ENCODE results near the gene OTOL1. TPM values are rescaled to one million over a fixed set of nuclear protein-coding genes. Genes with fewer than 3 reads are reported as not detected.

OTOL1 gene
- total and polyA plus RNA-seq, 2 donors from 2014 or later, result not detected

DNA sequence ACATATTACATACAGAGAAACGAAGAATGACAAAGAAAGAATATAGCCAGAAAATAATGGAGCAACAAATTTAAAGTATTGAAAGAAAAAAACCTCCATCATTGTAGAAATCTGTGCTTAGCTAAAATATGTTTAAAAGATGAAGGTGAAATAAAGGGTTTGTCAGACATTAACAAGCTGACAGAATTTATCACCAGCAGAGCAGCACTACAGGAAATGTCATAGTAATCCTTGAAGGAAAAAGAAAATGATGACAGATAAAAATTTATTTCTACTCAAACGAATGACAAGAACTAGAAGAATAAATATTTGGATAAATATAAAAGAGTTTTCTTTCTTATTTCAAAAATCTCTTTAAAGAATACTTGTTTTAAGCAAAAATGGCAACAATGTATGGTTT is 40.6 kb upstream of the OTOL1 start:
- Histone ChIP-seq H3K36me3 (ENCODE audit: control insufficient read depth in 2 of 3, insufficient read depth in 3 of 3, low read length in 3 of 3) (no peaks in the 10 kb centered on the region), H3K9me3 (ENCODE audit: control insufficient read depth in 2 of 3, insufficient read depth in 1 of 3, low read length in 3 of 3) (no peaks in the 10 kb centered on the region), H3K9ac (ENCODE audit: low read length in 3 of 3) (no peak overlapping the region), H3K4me1 (ENCODE audit: control insufficient read depth in 2 of 3, insufficient read depth in 2 of 3, low read depth in 1 of 3, low read length in 3 of 3) (no peaks in the 10 kb centered on the region), H3K27ac (ENCODE audit: low read depth in 2 of 2, low read length in 2 of 2) (no peak overlapping the region), H3K4me3 (ENCODE audit: low read length in 3 of 3) (no peak overlapping the region), H3K27me3 (ENCODE audit: control insufficient read depth, insufficient read depth, low read length) (no peaks in the 10 kb centered on the region)
- no peak for FAIRE-seq
- DNase-seq, result no peak
- intact Hi-C loops (cut with DNase I), result no loop called here
- TF ChIP-seq, protein P1, sequence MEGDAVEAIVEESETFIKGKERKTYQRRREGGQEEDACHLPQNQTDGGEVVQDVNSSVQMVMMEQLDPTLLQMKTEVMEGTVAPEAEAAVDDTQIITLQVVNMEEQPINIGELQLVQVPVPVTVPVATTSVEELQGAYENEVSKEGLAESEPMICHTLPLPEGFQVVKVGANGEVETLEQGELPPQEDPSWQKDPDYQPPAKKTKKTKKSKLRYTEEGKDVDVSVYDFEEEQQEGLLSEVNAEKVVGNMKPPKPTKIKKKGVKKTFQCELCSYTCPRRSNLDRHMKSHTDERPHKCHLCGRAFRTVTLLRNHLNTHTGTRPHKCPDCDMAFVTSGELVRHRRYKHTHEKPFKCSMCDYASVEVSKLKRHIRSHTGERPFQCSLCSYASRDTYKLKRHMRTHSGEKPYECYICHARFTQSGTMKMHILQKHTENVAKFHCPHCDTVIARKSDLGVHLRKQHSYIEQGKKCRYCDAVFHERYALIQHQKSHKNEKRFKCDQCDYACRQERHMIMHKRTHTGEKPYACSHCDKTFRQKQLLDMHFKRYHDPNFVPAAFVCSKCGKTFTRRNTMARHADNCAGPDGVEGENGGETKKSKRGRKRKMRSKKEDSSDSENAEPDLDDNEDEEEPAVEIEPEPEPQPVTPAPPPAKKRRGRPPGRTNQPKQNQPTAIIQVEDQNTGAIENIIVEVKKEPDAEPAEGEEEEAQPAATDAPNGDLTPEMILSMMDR (IDR thresholded peaks at IDR 0.05; ENCODE audit: borderline replicate concordance, extremely low read depth, insufficient read depth), result no peak

DNA sequence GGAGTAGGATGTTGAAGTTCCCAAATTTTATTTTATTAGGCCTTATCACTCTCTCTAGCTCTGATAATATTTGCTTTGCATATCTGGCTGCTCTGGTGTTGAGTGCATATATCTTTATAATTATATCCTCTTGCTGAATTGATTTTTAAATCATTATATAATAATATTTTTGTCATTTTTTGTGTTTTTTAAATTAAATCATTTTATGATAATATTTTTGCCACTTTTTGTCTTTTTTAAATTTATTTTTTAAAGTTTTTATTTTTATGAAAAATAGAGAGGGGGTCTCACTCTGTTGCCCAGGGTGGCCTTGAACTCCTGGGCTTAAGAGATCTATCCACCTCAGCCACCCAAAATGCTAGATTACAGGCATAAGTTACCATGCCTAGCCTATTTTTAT is 34.5 kb upstream of the OTOL1 start:
- DNase-seq (no peak), FAIRE-seq (no peak)
- TF ChIP-seq, protein P1 (IDR thresholded peaks at IDR 0.05; ENCODE audit: borderline replicate concordance, extremely low read depth, insufficient read depth), result no peak
- Histone ChIP-seq H3K27ac (ENCODE audit: low read depth in 2 of 2, low read length in 2 of 2) (no peak overlapping the region), H3K4me3 (ENCODE audit: low read length in 3 of 3) (no peak overlapping the region), H3K9ac (ENCODE audit: low read length in 3 of 3) (no peak overlapping the region), H3K27me3 (ENCODE audit: control insufficient read depth, insufficient read depth, low read length) (no peaks in the 10 kb centered on the region), H3K36me3 (ENCODE audit: control insufficient read depth in 2 of 3, insufficient read depth in 3 of 3, low read length in 3 of 3) (no peaks in the 10 kb centered on the region), H3K9me3 (ENCODE audit: control insufficient read depth in 2 of 3, insufficient read depth in 1 of 3, low read length in 3 of 3) (no peaks in the 10 kb centered on the region), H3K4me1 (ENCODE audit: control insufficient read depth in 2 of 3, insufficient read depth in 2 of 3, low read depth in 1 of 3, low read length in 3 of 3) (no peaks in the 10 kb centered on the region)
- intact Hi-C loops (cut with DNase I), result no loop called here

DNA sequence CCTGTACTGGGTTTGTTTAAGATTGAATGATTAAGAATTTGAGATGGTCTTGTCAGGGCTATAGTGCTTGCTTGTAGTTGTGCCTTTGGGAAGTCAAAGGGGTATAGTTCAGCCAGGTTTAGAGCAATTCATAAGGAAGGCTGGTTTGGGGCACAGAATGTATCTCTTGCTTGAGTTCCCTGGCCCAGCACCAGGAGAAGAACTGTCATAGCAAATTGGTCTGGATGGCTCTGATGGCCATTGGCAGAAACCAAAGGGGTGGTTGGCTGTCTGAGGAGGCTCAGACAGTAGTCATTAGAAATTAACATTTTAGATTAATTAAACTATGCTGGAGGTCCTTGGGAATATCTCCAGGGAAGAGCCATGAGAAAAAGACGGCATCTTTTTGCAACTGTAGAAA is 25.4 kb upstream of the OTOL1 start:
- no peak for FAIRE-seq
- Histone ChIP-seq H3K27me3 (ENCODE audit: control insufficient read depth, insufficient read depth, low read length) (no peaks in the 10 kb centered on the region), H3K27ac (ENCODE audit: low read depth in 2 of 2, low read length in 2 of 2) (no peak overlapping the region), H3K4me3 (ENCODE audit: low read length in 3 of 3) (no peak overlapping the region), H3K9me3 (ENCODE audit: control insufficient read depth in 2 of 3, insufficient read depth in 1 of 3, low read length in 3 of 3) (no peaks in the 10 kb centered on the region), H3K4me1 (ENCODE audit: control insufficient read depth in 2 of 3, insufficient read depth in 2 of 3, low read depth in 1 of 3, low read length in 3 of 3) (no peaks in the 10 kb centered on the region), H3K9ac (ENCODE audit: low read length in 3 of 3) (no peak overlapping the region), H3K36me3 (ENCODE audit: control insufficient read depth in 2 of 3, insufficient read depth in 3 of 3, low read length in 3 of 3) (no peaks in the 10 kb centered on the region)
- DNase-seq, result no peak
- intact Hi-C loops (cut with DNase I), result no loop called here
- TF ChIP-seq, protein P1 (IDR thresholded peaks at IDR 0.05; ENCODE audit: borderline replicate concordance, extremely low read depth, insufficient read depth), result no peak

DNA sequence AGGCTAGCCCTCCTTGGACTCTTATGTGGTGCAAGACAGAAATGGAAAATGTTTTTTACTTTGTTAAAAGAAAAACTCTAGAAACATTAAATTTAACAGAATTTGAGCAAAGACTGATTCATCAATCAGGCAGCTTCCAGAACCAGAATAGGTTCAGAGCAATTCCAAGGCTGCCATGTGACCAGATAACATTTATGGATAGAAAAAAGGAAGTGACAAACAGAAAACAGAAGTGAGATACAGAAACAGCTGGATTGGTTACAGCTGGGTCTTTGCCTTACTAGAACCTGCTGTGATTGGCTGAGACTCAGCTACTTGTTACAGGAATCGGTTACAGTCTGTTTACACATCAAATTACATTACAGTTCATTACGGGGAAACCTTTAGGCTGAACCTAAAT is 22.5 kb upstream of the OTOL1 start:
- Histone ChIP-seq H3K9ac (ENCODE audit: low read length in 3 of 3) (no peak overlapping the region), H3K4me3 (ENCODE audit: low read length in 3 of 3) (no peak overlapping the region), H3K27ac (ENCODE audit: low read depth in 2 of 2, low read length in 2 of 2) (no peak overlapping the region), H3K4me1 (ENCODE audit: control insufficient read depth in 2 of 3, insufficient read depth in 2 of 3, low read depth in 1 of 3, low read length in 3 of 3) (no peaks in the 10 kb centered on the region), H3K9me3 (ENCODE audit: control insufficient read depth in 2 of 3, insufficient read depth in 1 of 3, low read length in 3 of 3) (no peaks in the 10 kb centered on the region), H3K27me3 (ENCODE audit: control insufficient read depth, insufficient read depth, low read length) (no peaks in the 10 kb centered on the region), H3K36me3 (ENCODE audit: control insufficient read depth in 2 of 3, insufficient read depth in 3 of 3, low read length in 3 of 3) (no peaks in the 10 kb centered on the region)
- TF ChIP-seq, protein P1 (IDR thresholded peaks at IDR 0.05; ENCODE audit: borderline replicate concordance, extremely low read depth, insufficient read depth), result no peak
- intact Hi-C loops (cut with DNase I), result no loop called here
- no peak for DNase-seq
- no peak for FAIRE-seq
